Chondrocyte (in vitro differentiated cells): ENCODE data around the gene COL4A4. TPM values are rescaled to one million over a fixed set of nuclear protein-coding genes. Genes with fewer than 3 reads are reported as not detected.

Source experiments
- DNase-seq: peaks from one replicate; pipeline ENCODE4 v3.0.0; 2021; ENCODE audit warnings: mixed read lengths, low spot score
- H3K27ac Mint-ChIP-seq: one replicate; pipeline ENCODE4 v1.8.0; 2021; ENCODE audit warnings: mild to moderate bottlenecking, moderate library complexity, mixed read lengths; ENCODE audit not compliant: unreplicated experiment
- H3K27me3 Mint-ChIP-seq: 2 replicates; pipeline ENCODE4 v1.8.0; 2021; ENCODE audit warnings: low read depth, mixed read lengths
- H3K36me3 Mint-ChIP-seq: 2 replicates; pipeline ENCODE4 v1.8.0; 2021; ENCODE audit warnings: low read depth, mixed read lengths
- H3K4me1 Mint-ChIP-seq: 2 replicates; pipeline ENCODE4 v1.8.0; 2021; ENCODE audit warnings: low read depth, mild to moderate bottlenecking, mixed read lengths
- H3K4me3 Mint-ChIP-seq: one replicate; pipeline ENCODE4 v1.8.0; 2021; ENCODE audit warnings: mild to moderate bottlenecking, moderate library complexity, mixed read lengths; ENCODE audit not compliant: unreplicated experiment
- H3K9me3 Mint-ChIP-seq: 2 replicates; pipeline ENCODE4 v1.8.0; 2021; ENCODE audit warnings: low read depth, mixed read lengths
- total RNA-seq: library from RNA; stranded (reverse); gene quantifications from 3 replicates; pipeline ENCODE4 v1.2.1, GENCODE V29; 2021
- TF ChIP-seq, protein P1 (sequence below): fragments of 200-600 bp; sonication (generic); IDR thresholded peaks from 2 replicates; pipeline ENCODE4 v1.5.0; 2021; ENCODE audit warnings: antibody characterized with exemption, mild to moderate bottlenecking, moderate library complexity

COL4A4 gene
- total RNA-seq, 1 donor from 2014 or later = 7.3 TPM

DNA sequence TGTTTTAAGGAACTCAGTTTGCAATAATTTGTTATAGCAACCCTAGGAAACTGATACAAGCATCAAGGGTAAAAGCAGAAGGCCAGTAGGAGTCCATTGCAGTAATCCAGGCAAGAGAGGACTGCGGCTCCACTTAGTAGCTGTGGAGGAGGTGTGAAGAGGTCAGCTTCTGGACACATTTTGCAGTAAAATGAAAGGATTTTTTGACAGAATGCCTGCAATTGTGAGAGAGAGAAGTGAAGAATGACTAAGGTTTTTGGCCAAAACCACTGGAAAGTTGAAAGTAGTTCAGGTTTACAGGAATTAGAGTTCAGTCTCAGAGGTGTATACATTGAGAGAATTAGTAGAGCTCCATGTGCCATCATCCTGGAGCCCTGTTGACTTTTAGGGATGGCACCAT is 198.6 kb downstream of the COL4A4 start:
- TF ChIP-seq, protein P1, sequence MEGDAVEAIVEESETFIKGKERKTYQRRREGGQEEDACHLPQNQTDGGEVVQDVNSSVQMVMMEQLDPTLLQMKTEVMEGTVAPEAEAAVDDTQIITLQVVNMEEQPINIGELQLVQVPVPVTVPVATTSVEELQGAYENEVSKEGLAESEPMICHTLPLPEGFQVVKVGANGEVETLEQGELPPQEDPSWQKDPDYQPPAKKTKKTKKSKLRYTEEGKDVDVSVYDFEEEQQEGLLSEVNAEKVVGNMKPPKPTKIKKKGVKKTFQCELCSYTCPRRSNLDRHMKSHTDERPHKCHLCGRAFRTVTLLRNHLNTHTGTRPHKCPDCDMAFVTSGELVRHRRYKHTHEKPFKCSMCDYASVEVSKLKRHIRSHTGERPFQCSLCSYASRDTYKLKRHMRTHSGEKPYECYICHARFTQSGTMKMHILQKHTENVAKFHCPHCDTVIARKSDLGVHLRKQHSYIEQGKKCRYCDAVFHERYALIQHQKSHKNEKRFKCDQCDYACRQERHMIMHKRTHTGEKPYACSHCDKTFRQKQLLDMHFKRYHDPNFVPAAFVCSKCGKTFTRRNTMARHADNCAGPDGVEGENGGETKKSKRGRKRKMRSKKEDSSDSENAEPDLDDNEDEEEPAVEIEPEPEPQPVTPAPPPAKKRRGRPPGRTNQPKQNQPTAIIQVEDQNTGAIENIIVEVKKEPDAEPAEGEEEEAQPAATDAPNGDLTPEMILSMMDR = no peak
- Mint-ChIP-seq H3K9me3 (no peaks in the 10 kb centered on the region), H3K4me3 (no peak overlapping the region), H3K27ac (no peak overlapping the region), H3K27me3 (no peaks in the 10 kb centered on the region), H3K36me3 (no peaks in the 10 kb centered on the region), H3K4me1 (peaks cover 18% of the 10 kb centered on the region)
- DNase-seq = no peak

- Mint-ChIP-seq H3K36me3 (peaks cover 3% of the 10 kb centered on the region), H3K27me3 (no peaks in the 10 kb centered on the region), H3K27ac (no peak overlapping the region), H3K9me3 (peaks cover 7% of the 10 kb centered on the region), H3K4me3 (no peak overlapping the region), H3K4me1 (no peaks in the 10 kb centered on the region)
- no peak for DNase-seq
- TF ChIP-seq, protein P1 = no peak
Observed at GRCh38 chr2:226963528-226963927, 200.5 kb downstream of the COL4A4 start.

GRCh38 chr2:226962176-226962773 is 201.7 kb downstream of the COL4A4 start:
- H3K9me3 Mint-ChIP-seq = peaks cover 12% of the 10 kb centered on the region
- DNase-seq = no peak
- TF ChIP-seq, protein P1 = no peak
- no peak overlapping the region for H3K27ac Mint-ChIP-seq
- H3K36me3 Mint-ChIP-seq = peaks cover 3% of the 10 kb centered on the region
- no peak overlapping the region for H3K4me3 Mint-ChIP-seq
- H3K27me3 Mint-ChIP-seq = no peaks in the 10 kb centered on the region
- H3K4me1 Mint-ChIP-seq = no peaks in the 10 kb centered on the region

GRCh38 chr2:226959418-226959817 is 204.6 kb downstream of the COL4A4 start:
- Mint-ChIP-seq H3K27ac (no peak overlapping the region), H3K4me3 (no peak overlapping the region), H3K9me3 (peaks cover 14% of the 10 kb centered on the region), H3K36me3 (peaks cover 3% of the 10 kb centered on the region), H3K4me1 (no peaks in the 10 kb centered on the region), H3K27me3 (no peaks in the 10 kb centered on the region)
- TF ChIP-seq, protein P1 = no peak
- DNase-seq = no peak

DNA sequence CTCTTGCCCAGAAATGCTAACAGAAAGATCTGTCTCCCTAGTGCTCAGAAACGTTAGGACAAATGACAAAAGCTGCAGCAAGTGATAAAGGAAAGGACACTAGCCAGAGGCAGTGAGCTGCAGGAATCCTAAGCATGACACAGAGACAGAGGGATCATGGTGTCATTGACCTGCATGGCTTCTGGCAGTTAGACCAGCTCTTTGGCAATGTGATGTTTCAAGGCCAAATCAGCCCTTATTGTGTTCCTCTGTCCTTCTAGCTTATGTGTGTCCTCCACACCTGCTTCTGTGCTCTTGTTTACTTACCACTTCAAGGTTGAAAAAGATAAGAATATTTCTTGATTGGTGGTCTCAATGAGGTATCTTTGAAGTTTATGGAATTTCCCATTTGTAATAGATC is 207.3 kb downstream of the COL4A4 start:
- H3K4me1 Mint-ChIP-seq = no peaks in the 10 kb centered on the region
- no peaks in the 10 kb centered on the region for H3K27me3 Mint-ChIP-seq
- no peak overlapping the region for H3K4me3 Mint-ChIP-seq
- H3K27ac Mint-ChIP-seq = no peak overlapping the region
- TF ChIP-seq, protein P1 = no peak
- H3K9me3 Mint-ChIP-seq = peaks cover 14% of the 10 kb centered on the region
- peaks cover 3% of the 10 kb centered on the region for H3K36me3 Mint-ChIP-seq
- DNase-seq = no peak
